K562 (cell line): ENCODE results near the gene SNX15. TPM values are rescaled to one million over a fixed set of nuclear protein-coding genes. Genes with fewer than 3 reads are reported as not detected.

ENCODE experiments used
- HINFP ChIP-seq: fragments of 450-650 bp; conservative IDR thresholded peaks from 2 replicates; pipeline ENCODE4 v1.6.1; 2016; ENCODE audit warnings: missing genetic modification characterization, low read depth, mild to moderate bottlenecking, control low read depth, missing compliant biosample characterization
- KAT7 ChIP-seq: sonication (generic); formaldehyde crosslinking; IDR thresholded peaks from 2 replicates; pipeline ENCODE4 v1.8.0; 2022; ENCODE audit warnings: missing genetic modification reagents, mild to moderate bottlenecking, borderline replicate concordance
- MGA ChIP-seq: fragments of 450-650 bp; IDR thresholded peaks from 2 replicates; pipeline ENCODE4 v1.6.1; 2016; ENCODE audit warnings: mild to moderate bottlenecking, moderate library complexity
- POLR2G ChIP-seq: fragments of 200-400 bp; formaldehyde crosslinking; IDR thresholded peaks from 2 replicates; pipeline ENCODE4 v1.6.1; 2017; ENCODE audit warnings: low read depth, mild to moderate bottlenecking, antibody characterized with exemption, low read length, moderate library complexity
- RFX1 ChIP-seq: fragments of 450-650 bp; IDR thresholded peaks from 2 replicates; pipeline ENCODE4 v1.6.1; 2016; ENCODE audit warnings: mild to moderate bottlenecking, moderate library complexity
- SAFB2 ChIP-seq: fragments of 200-400 bp; formaldehyde crosslinking; IDR thresholded peaks from 2 replicates; pipeline ENCODE4 v1.6.1; 2018; ENCODE audit warnings: borderline replicate concordance, low read length, low read depth, moderate library complexity; ENCODE audit not compliant: severe bottlenecking
- TEAD4 ChIP-seq, 2 experiments: sonication (generic) in 1 of 2; formaldehyde crosslinking in 1 of 2; IDR thresholded peaks; 2 replicates each; pipeline versions ENCODE4 v1.6.1 to v1.8.0; 2012 to 2022; ENCODE audit warnings: borderline replicate concordance in 1 of 2, inconsistent platforms in 1 of 2, low read length in 1 of 2, mild to moderate bottlenecking in 1 of 2, missing genetic modification reagents in 1 of 2
- ZNF354B ChIP-seq: fragments of 250-450 bp; sonication (Bioruptor Pico); IDR thresholded peaks from 2 replicates; pipeline ENCODE4 v1.4.0; 2020
- ZNF431 ChIP-seq: sonication (generic); formaldehyde crosslinking; IDR thresholded peaks from 2 replicates; pipeline ENCODE4 v1.8.0; 2022; ENCODE audit warnings: mild to moderate bottlenecking, missing genetic modification reagents
- polyA plus RNA-seq, 8 experiments: library from polyadenylated mRNA; depleted of rRNA in 4 of 8; stranded (reverse) in 5 of 8; unstranded in 3 of 8; fragments of >200 nt; fragmentation: Nextera tagmentation in 2 of 8; fragmentation: Illumina TruSeq in 1 of 8; extraction: Ambion mirVana in 2 of 8; extraction: Trizol in 1 of 8; gene quantifications; 2 replicates each; pipeline versions ENCODE4 v1.2.1 to v1.2.3, GENCODE V29; 2011 to 2014; ENCODE audit warnings: inconsistent platforms in 1 of 8, missing spikeins in 1 of 8
- total RNA-seq, 7 experiments: library from RNA; depleted of rRNA in 6 of 7; stranded (reverse); fragments of >200 nt in 6 of 7; fragmentation: Illumina TruSeq in 2 of 7; extraction: Trizol in 2 of 7; gene quantifications; 2 replicates each; pipeline versions ENCODE4 v1.2.1 to v1.2.3, GENCODE V29; 2011 to 2021; ENCODE audit warnings: low replicate concordance in 1 of 7
- TF ChIP-seq, protein P1 (sequence below): sonication (generic); formaldehyde crosslinking; IDR thresholded peaks from 2 replicates; pipeline ENCODE4 v1.8.0; 2022; ENCODE audit warnings: missing genetic modification reagents, mild to moderate bottlenecking, borderline replicate concordance

SNX15 gene
- total and polyA plus RNA-seq, 9 of the 15 experiments (the other 6 are each of a cell fraction or from before 2014, with no cell fraction given) = 1.8 to 27.8 (median 15.2) TPM

DNA sequence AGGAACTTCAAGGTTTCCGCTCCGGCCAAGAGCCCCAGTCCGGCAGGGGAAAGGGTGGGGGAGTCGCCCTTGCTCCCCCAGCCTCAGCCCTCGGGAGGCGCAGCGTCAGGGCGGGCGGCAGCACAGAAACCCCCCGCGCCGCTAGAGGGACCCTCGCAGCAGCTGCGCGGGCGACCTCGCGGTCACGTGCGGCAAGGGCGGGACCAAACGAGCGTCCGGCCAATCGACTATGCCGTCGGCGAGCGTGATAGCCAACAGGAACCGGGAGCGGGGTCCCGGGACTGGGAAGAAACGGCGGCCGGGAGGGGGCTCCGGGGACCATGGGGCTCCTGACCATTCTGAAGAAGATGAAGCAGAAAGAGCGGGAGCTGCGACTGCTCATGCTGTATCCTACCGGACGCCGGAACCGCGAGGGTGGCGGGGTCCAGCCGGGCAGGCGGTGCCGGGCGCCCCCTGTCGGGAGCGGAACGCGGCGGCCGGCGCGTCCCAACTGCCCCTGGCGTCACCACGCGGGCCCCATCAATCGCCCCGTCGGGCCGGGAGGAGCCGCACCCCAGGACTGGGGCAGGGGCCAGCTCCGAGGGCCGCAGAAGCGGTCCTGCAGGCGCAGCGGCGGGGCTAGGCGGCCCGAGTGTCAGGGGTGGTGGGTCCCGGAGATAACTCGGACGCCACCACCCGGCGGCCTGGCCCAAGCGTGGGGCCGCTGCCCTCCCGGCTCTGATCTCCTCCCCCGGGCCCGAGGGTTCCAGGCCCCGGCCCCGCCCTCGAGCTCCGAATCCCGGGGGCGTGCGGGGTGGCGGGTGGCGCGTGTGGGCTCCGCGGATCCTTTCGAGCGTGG lies 13.1 kb upstream of the SNX15 start, which contains the start of gene ARL2 (continued):
- TF ChIP-seq POLR2G (peak; percentile 89), RFX1 (no peak), TEAD4 (IDR thresholded peaks at IDR 0.05; ENCODE audit: low read length) (no peak), TEAD4 (CRISPR knock-in tag; IDR thresholded peaks at IDR 0.05; ENCODE audit: borderline replicate concordance) (peak; percentile 99), HINFP (peak; percentile 35; the same call in 1 of the 2 replicates), SAFB2 (no peak), KAT7 (peak; percentile 97; the same call in 1 of the 2 replicates), ZNF354B (CRISPR knock-in tag) (no peak), MGA (peak; percentile 90), ZNF431 (CRISPR knock-in tag) (peak; percentile 95)
- TF ChIP-seq, protein P1, sequence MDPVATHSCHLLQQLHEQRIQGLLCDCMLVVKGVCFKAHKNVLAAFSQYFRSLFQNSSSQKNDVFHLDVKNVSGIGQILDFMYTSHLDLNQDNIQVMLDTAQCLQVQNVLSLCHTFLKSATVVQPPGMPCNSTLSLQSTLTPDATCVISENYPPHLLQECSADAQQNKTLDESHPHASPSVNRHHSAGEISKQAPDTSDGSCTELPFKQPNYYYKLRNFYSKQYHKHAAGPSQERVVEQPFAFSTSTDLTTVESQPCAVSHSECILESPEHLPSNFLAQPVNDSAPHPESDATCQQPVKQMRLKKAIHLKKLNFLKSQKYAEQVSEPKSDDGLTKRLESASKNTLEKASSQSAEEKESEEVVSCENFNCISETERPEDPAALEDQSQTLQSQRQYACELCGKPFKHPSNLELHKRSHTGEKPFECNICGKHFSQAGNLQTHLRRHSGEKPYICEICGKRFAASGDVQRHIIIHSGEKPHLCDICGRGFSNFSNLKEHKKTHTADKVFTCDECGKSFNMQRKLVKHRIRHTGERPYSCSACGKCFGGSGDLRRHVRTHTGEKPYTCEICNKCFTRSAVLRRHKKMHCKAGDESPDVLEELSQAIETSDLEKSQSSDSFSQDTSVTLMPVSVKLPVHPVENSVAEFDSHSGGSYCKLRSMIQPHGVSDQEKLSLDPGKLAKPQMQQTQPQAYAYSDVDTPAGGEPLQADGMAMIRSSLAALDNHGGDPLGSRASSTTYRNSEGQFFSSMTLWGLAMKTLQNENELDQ (CRISPR knock-in tag) = peak; percentile 68; the same call in 1 of the 2 replicates
